ENCODE measurements around the gene SIX5. TPM values are rescaled to one million over a fixed set of nuclear protein-coding genes. Genes with fewer than 3 reads are reported as not detected.
"Not testable (repeated sequence)": the region's sequence is repeated elsewhere in the genome, so short reads cannot be mapped to it uniquely, and the experiment has no call there.

SIX5 gene
- total RNA-seq, 1 experiment from 2014 or later = 38.7 TPM

DNA sequence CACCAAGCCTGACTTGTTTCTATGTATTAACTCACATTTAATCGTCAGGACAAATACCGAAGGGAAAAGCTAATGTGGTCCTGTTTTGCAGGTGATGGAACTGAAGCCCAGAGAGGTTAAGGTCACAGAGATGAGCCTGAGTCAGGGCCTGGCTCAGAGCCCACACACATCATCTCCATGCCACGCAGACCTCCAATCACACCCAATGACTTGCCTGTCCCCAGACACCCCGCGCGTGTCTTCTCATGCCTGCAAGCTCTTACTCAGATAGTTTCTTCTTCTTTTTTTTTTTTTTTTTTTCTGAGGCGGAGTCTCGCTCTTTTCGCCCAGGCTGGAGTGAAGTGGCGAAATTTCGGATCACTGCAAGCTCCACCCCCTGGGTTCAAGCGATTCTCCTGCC, 16.4 kb downstream of the SIX5 start:
- POLR2A ChIA-PET = no interaction called here

DNA sequence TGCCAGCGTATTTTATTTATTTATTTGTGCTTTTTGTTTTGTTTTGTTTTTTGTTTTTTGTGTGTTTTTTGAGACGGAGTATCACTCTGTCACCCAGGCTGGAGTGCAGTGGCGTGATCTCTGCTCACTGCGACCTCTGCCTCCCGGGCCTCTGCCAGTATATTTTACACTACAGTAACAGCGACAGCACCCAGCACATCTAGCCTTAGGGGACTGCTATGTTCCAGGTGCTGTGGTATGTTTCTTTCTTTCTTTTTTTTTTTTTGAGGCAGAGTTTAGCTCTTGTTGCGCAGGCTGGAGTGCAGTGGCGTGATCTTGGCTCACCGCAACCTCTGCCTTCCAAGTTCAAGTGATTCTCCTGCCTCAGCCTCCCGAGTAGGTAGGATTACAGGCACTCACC, 17.6 kb downstream of the SIX5 start:
- H3K4me1 ChIP-seq (ENCODE audit: control insufficient read depth, insufficient read depth, low read length); CTCF ChIA-PET; H3K27me3 ChIP-seq (ENCODE audit: control insufficient read depth, insufficient read depth, low read length); in situ Hi-C loops (cut with HindIII; ENCODE audit: low pct_unique_long_range_greater_than_20kb, low sequenced_read_pairs); H3K4me3 ChIP-seq (ENCODE audit: low read depth in 2 of 2, low read length in 2 of 2); BruUV-seq (replicated peaks); ATAC-seq; intact Hi-C loops (cut with micrococcal nuclease; ENCODE audit: unreplicated experiment); H3K36me3 ChIP-seq (ENCODE audit: control insufficient read depth, insufficient read depth, low read length); DNase-seq (ENCODE audit: low read depth, low spot score); H3K9me3 ChIP-seq (ENCODE audit: control insufficient read depth, insufficient read depth, low read depth, low read length); H3K27ac ChIP-seq (ENCODE audit: low read length): not testable (repeated sequence)
- POLR2A ChIA-PET = interaction anchor here (0.7 to 1.0 kb wide), 2 partner anchors 16 to 22 kb away, joined by 7 to 14 read pairs; no protein-coding TSS in a partner anchor

More for the DNA sequence above, 16.4 kb downstream of the SIX5 start:
- Histone ChIP-seq H3K36me3 (ENCODE audit: control insufficient read depth, insufficient read depth, low read length) (no peaks in the 10 kb centered on the region), H3K27me3 (ENCODE audit: control insufficient read depth, insufficient read depth, low read length) (no peaks in the 10 kb centered on the region), H3K27ac (ENCODE audit: low read length) (no peak overlapping the region), H3K4me3 (ENCODE audit: low read depth in 2 of 2, low read length in 2 of 2) (no peak overlapping the region), H3K4me1 (ENCODE audit: control insufficient read depth, insufficient read depth, low read length) (no peaks in the 10 kb centered on the region), H3K9me3 (ENCODE audit: control insufficient read depth, insufficient read depth, low read depth, low read length) (no peaks in the 10 kb centered on the region)
- DNase-seq (ENCODE audit: low read depth, low spot score) = no peak
- no peak for ATAC-seq
- intact Hi-C loops (cut with micrococcal nuclease; ENCODE audit: unreplicated experiment) = no loop called here
- in situ Hi-C loops (cut with HindIII; ENCODE audit: low pct_unique_long_range_greater_than_20kb, low sequenced_read_pairs) = no loop called here
- CTCF ChIA-PET = no interaction called here
- TF ChIP-seq POLR2AphosphoS5 (IDR thresholded peaks at IDR 0.05; ENCODE audit: low read depth, low read length) (no peak), SIN3A (IDR thresholded peaks at IDR 0.05; ENCODE audit: borderline replicate concordance, insufficient read depth, low read depth, low read length) (no peak), TCF7L2 (IDR thresholded peaks at IDR 0.05; ENCODE audit: low read depth, low read length) (no peak)
- TF ChIP-seq, protein P1, sequence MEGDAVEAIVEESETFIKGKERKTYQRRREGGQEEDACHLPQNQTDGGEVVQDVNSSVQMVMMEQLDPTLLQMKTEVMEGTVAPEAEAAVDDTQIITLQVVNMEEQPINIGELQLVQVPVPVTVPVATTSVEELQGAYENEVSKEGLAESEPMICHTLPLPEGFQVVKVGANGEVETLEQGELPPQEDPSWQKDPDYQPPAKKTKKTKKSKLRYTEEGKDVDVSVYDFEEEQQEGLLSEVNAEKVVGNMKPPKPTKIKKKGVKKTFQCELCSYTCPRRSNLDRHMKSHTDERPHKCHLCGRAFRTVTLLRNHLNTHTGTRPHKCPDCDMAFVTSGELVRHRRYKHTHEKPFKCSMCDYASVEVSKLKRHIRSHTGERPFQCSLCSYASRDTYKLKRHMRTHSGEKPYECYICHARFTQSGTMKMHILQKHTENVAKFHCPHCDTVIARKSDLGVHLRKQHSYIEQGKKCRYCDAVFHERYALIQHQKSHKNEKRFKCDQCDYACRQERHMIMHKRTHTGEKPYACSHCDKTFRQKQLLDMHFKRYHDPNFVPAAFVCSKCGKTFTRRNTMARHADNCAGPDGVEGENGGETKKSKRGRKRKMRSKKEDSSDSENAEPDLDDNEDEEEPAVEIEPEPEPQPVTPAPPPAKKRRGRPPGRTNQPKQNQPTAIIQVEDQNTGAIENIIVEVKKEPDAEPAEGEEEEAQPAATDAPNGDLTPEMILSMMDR (IDR thresholded peaks at IDR 0.05) = no peak
- TF ChIP-seq, protein P2, sequence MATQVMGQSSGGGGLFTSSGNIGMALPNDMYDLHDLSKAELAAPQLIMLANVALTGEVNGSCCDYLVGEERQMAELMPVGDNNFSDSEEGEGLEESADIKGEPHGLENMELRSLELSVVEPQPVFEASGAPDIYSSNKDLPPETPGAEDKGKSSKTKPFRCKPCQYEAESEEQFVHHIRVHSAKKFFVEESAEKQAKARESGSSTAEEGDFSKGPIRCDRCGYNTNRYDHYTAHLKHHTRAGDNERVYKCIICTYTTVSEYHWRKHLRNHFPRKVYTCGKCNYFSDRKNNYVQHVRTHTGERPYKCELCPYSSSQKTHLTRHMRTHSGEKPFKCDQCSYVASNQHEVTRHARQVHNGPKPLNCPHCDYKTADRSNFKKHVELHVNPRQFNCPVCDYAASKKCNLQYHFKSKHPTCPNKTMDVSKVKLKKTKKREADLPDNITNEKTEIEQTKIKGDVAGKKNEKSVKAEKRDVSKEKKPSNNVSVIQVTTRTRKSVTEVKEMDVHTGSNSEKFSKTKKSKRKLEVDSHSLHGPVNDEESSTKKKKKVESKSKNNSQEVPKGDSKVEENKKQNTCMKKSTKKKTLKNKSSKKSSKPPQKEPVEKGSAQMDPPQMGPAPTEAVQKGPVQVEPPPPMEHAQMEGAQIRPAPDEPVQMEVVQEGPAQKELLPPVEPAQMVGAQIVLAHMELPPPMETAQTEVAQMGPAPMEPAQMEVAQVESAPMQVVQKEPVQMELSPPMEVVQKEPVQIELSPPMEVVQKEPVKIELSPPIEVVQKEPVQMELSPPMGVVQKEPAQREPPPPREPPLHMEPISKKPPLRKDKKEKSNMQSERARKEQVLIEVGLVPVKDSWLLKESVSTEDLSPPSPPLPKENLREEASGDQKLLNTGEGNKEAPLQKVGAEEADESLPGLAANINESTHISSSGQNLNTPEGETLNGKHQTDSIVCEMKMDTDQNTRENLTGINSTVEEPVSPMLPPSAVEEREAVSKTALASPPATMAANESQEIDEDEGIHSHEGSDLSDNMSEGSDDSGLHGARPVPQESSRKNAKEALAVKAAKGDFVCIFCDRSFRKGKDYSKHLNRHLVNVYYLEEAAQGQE (IDR thresholded peaks at IDR 0.05; ENCODE audit: insufficient read depth in 1 of 2, low read depth in 2 of 2, low read length in 1 of 2) = no peak
- no TSS peak for BruUV-seq (replicated peaks)

DNA sequence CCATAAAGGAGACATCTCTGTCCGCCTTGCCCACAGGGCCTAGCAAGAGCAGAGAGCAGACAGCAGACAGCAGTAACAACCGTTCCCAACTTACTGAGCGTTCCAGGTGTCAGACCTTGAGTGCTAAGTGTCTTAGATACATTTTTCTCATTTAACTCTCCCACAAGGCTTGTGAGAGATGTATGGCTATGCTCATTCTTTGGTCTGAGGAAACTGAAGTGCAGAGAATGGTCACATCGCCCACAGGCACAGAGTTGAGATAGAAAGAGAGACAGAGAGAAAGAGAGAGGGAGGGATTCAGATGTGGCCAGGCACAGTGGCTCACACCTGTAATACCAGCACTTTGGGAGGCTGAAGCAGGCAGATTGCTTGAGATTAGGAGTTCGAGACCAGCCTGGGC, 21.5 kb downstream of the SIX5 start:
- no peak for DNase-seq (ENCODE audit: low read depth, low spot score)
- ChIA-PET CTCF (no interaction called here), POLR2A (no interaction called here)
- no TSS peak for BruUV-seq (replicated peaks)
- ATAC-seq = no peak
- Histone ChIP-seq H3K9me3 (ENCODE audit: control insufficient read depth, insufficient read depth, low read depth, low read length) (no peaks in the 10 kb centered on the region), H3K4me3 (ENCODE audit: low read depth in 2 of 2, low read length in 2 of 2) (no peak overlapping the region), H3K27ac (ENCODE audit: low read length) (no peak overlapping the region), H3K36me3 (ENCODE audit: control insufficient read depth, insufficient read depth, low read length) (no peaks in the 10 kb centered on the region), H3K27me3 (ENCODE audit: control insufficient read depth, insufficient read depth, low read length) (no peaks in the 10 kb centered on the region), H3K4me1 (ENCODE audit: control insufficient read depth, insufficient read depth, low read length) (no peaks in the 10 kb centered on the region)
- in situ Hi-C loops (cut with HindIII; ENCODE audit: low pct_unique_long_range_greater_than_20kb, low sequenced_read_pairs) (no loop called here), intact Hi-C loops (cut with micrococcal nuclease; ENCODE audit: unreplicated experiment) (no loop called here)
- TF ChIP-seq POLR2AphosphoS5 (IDR thresholded peaks at IDR 0.05; ENCODE audit: low read depth, low read length) = no peak
- no peak for TF ChIP-seq SIN3A (IDR thresholded peaks at IDR 0.05; ENCODE audit: borderline replicate concordance, insufficient read depth, low read depth, low read length)
- TF ChIP-seq, protein P2 (IDR thresholded peaks at IDR 0.05; ENCODE audit: insufficient read depth in 1 of 2, low read depth in 2 of 2, low read length in 1 of 2) = no peak
- no peak for TF ChIP-seq TCF7L2 (IDR thresholded peaks at IDR 0.05; ENCODE audit: low read depth, low read length)
- TF ChIP-seq, protein P1 (IDR thresholded peaks at IDR 0.05) = no peak
